Stomach (tissue), 4 donors: ENCODE data around the gene PACC1.

Experiments
- EP300 ChIP-seq: sonication (generic); formaldehyde crosslinking; IDR thresholded peaks from one replicate; pipeline ENCODE4 v1.6.1; 2017; ENCODE audit warnings: antibody characterized with exemption
- POLR2AphosphoS5 ChIP-seq, 3 donors: sonication (generic); formaldehyde crosslinking; IDR thresholded peaks; one replicate each; pipeline ENCODE4 v1.6.1; 2016; ENCODE audit warnings: antibody characterized with exemption in 3 of 3
- TF ChIP-seq, protein P1 (sequence below), 7 experiments: fragments of 450-650 bp in 4 of 7; fragments of 200-600 bp in 3 of 7; sonication (generic) in 3 of 7; IDR thresholded peaks; one replicate each; pipeline ENCODE4 v1.5.1; 2016 to 2019; ENCODE audit warnings: antibody characterized with exemption in 7 of 7, control low read depth in 2 of 7, mild to moderate bottlenecking in 1 of 7

DNA sequence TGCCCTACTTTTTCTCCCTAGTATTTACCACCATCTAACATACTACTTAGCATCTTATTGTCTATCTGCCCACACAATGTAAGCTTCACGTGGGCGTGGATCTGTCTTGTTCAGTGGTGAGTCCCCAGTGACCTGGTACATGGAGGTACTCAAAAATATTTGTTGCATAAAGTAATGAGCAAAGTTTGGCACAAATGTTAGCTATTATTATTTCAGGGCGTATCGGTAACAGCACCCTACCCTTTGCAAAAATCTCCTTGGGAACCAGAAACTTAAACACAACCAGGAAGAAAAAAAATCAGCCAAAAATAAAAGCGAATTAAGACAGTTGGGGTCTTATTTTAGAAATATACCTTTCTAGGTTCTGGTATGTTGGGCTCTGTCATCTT lies 17.6 kb upstream of the PACC1 start:
- no peak for TF ChIP-seq EP300
- TF ChIP-seq, protein P1, sequence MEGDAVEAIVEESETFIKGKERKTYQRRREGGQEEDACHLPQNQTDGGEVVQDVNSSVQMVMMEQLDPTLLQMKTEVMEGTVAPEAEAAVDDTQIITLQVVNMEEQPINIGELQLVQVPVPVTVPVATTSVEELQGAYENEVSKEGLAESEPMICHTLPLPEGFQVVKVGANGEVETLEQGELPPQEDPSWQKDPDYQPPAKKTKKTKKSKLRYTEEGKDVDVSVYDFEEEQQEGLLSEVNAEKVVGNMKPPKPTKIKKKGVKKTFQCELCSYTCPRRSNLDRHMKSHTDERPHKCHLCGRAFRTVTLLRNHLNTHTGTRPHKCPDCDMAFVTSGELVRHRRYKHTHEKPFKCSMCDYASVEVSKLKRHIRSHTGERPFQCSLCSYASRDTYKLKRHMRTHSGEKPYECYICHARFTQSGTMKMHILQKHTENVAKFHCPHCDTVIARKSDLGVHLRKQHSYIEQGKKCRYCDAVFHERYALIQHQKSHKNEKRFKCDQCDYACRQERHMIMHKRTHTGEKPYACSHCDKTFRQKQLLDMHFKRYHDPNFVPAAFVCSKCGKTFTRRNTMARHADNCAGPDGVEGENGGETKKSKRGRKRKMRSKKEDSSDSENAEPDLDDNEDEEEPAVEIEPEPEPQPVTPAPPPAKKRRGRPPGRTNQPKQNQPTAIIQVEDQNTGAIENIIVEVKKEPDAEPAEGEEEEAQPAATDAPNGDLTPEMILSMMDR (IDR thresholded peaks at IDR 0.05), result no peak
- TF ChIP-seq POLR2AphosphoS5 (IDR thresholded peaks at IDR 0.05), result no peak
